NK-92 (cell line): ENCODE data around the gene MRPL17.

Source experiments
- DNase-seq: peaks from one replicate; lab custom pipeline; 2025; ENCODE audit not compliant: unreplicated experiment; lab: John Stamatoyannopoulos, UW

Gene MRPL17

DNA sequence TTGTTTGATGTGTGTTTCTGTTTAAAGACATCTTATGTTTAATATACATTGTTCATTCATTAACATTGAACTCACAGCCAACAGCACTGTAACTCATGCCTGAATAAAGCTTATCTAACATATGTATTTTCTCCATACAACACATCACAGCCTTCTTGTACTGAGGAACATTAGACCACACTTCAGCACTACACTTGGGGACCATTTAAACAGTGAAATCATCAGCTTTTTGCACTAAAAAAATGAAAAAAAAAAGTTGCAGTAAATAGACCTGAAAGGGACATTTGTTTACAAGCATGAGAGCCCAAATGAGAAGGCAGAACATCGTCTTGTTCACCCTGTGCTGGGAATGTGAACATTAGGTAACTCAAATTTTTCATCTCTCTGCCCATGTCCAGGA is 48.6 kb downstream of the MRPL17 start:
- no peak for DNase-seq

DNA sequence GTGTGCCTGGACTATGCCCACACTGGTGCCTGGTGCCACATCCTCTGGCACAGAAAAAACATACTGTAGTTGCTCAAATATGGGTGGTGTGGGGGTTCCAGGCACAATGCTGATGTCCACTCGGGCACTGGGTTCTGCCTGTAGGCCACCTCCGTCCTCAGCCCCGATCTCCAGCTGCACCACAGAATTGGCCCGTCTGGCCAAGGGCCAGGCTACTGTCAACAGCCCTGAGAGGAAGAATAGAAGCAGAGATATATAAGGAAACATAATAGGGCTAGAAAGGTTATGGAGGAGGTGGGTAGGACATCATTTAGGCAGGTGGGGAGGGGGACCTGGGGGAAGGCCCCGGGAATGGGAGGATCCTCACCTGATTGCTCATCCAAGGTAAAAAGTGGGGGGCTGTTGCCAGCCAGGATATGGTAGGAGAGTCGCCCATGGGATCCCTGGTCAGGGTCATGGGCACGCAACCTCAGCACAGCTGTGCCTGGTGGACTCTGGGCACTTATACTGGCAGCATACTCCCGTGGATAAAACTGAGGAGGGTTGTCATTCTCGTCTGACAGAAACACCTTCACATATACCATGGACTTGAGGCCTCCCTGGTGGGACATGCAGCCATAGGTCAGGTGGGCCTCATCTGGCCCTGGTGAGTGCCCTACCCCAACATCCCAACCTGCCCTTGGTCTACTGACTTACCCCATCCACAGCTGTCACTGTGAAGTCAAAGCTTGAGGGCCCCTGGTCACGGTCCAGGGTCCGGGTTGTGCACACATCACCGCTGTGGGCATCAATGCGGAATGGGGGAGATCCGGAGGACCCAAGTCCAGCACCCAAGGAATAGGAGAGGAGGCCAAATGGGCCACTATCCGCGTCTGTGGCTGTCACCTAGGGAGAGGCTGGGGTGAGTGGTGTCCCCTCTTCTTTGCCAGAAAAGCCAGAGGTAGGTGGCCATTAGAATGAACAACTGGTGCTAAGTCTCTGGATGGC is 49.4 kb downstream of the MRPL17 start:
- no peak for DNase-seq

DNA sequence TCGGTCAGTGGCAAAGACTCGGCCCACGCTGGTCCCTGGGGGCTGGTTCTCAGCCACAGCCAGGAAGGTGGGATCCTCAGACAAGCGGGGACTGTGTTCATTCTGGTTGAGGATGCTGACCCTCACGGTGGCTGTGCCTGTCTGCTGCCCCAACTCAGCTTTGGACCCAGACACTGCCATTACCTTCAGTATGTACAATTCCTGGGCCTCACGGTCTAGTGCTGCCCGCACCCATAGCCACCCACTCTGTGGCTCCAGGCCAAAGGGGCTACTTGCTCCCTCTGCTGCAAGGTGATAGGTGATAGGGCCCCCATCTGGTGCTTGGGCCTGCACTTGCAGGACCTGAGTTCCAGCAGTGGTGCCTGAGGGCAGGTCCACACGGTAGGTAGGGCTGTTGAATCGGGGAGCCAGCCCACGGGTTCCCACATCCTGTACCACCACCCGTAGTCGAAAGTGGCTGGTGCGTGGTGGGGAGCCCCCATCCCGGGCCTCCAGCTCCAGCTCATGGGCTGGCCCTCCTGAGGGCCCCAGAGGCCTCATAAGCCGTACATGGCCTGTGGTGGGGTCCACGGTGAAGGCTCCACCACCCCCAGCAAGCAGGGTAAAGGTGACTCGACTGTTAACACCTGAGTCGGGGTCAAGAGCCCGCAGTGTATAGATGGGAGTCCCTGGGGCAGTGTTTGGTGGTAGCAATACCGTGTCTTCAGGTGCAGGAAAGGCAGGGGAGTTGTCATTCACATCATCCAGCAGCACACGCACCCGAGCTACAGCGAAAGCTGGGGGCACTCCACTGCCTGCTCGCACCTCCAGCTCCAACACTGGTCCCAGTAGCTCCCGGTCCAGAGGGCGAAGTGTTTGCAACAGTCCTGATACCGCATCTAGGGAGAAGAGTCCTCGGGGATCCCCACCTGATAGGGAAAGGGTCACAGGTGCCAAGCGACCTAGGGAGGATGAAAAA is 50.7 kb downstream of the MRPL17 start:
- no peak for DNase-seq

DNA sequence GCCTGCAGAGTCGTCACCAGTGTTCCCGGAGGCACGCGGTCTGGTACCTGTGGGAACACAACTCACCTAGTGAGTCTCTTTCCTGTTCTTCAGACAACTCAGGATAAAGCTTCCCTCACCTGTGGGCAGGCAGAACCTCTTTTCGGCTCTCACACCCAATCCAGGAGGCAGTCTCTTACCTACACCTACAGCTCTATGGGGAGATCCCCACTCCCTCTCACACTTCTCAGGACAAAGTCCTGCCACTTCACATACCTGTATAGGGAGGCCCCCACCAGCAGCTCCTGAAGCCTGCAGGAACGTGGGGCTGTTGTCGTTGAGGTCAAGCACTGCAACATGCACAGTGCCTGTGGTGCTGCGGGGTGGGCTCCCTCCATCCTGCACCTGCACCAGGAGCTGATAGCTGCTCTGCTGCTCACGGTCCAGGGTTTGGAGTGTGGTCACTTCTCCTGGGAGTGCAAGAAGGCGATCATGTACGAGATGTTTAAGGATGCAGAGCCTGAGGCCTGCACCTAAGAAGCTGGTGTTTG is 51.7 kb downstream of the MRPL17 start:
- DNase-seq: no peak

DNA sequence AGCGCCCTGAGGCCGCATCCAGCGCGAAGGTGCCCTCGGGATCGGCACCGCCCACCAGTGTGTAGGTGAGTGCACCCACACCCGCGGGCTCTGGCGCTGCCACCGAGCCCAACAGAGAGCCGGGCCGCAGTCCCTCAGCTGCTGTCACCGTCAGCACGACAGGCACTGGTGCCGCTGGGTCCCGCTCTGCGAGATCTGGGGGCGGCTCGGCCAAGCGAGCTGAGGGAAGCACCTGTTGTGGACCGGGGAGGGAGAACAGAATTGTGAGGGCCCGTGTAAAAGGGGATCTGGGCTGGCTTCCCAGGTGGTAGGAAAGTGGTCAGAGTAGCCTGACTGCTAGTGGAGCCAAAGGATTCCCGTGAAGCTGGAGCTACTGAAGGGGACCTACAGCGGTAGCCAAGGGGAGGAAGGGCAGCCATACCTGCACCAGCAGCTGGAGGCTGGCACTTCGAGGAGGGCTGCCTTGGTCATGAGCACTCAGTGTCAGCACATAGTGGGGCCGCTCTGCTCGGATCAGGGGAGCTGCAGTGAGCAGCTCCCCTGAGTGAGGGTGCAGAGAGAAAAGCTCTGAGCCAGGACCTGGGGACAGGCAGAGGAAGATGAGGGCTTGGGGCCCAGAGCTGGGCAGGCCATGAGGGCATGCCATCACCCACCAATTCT is 52.4 kb downstream of the MRPL17 start:
- no peak for DNase-seq
